CD4-positive, alpha-beta T cell treated with Interleukin-1 beta for 1 hour (primary cell): ENCODE results near the gene EEF2K.
A peak's percentile ranks its signal among the peaks of the same experiment; 100 is the strongest.
"Not testable (repeated sequence)": the region's sequence is repeated elsewhere in the genome, so short reads cannot be mapped to it uniquely, and the experiment has no call there.

Experiments used
- DNase-seq, 2 donors: peaks; one replicate each; pipeline ENCODE4 v3.0.0-alpha.2; 2020 to 2022

Gene EEF2K

GRCh38 chr16:22297114-22297870 lies 91.2 kb downstream of the EEF2K start, which contains the start of gene POLR3E:
POLR3E (plus strand) TSS chr16:22297409; CDS start chr16:22302969, 5,560 bp downstream.
- DNase-seq: peak; percentile 99 to 100

GRCh38 chr16:22297871-22298733 lies 92.0 kb downstream of the EEF2K start:
- peak; percentile 83 to 85 for DNase-seq

GRCh38 chr16:22299036-22299435 lies 93.0 kb downstream of the EEF2K start:
- no peak for DNase-seq

GRCh38 chr16:22300427-22301071 lies 94.5 kb downstream of the EEF2K start:
- peak; percentile 46 to 49 for DNase-seq

GRCh38 chr16:22301423-22301822 lies 95.3 kb downstream of the EEF2K start:
- not testable (repeated sequence) for DNase-seq

GRCh38 chr16:22302776-22303363 lies 96.8 kb downstream of the EEF2K start:
- DNase-seq: no peak

- DNase-seq: no peak
Observed at GRCh38 chr16:22304411-22304810, 98.3 kb downstream of the EEF2K start.

- no peak for DNase-seq
Observed at GRCh38 chr16:22306788-22307187, 100.7 kb downstream of the EEF2K start.

- no peak for DNase-seq
Observed at GRCh38 chr16:22307838-22308237, 101.8 kb downstream of the EEF2K start.

GRCh38 chr16:22308824-22309520 lies 102.9 kb downstream of the EEF2K start:
- DNase-seq: no peak

GRCh38 chr16:22311520-22311919 lies 105.4 kb downstream of the EEF2K start:
- DNase-seq: no peak

GRCh38 chr16:22312897-22313781 lies 107.1 kb downstream of the EEF2K start:
- no peak for DNase-seq

GRCh38 chr16:22313876-22314470 lies 107.9 kb downstream of the EEF2K start:
- no peak for DNase-seq

GRCh38 chr16:22314661-22315626 lies 108.9 kb downstream of the EEF2K start:
- DNase-seq: no peak

- DNase-seq: no peak
Observed at GRCh38 chr16:22315979-22316378, 109.9 kb downstream of the EEF2K start.

- DNase-seq: no peak
Observed at GRCh38 chr16:22316411-22316811, 110.3 kb downstream of the EEF2K start.

- no peak for DNase-seq
Observed at GRCh38 chr16:22317001-22317530, 111.0 kb downstream of the EEF2K start.

GRCh38 chr16:22317625-22318024 lies 111.5 kb downstream of the EEF2K start:
- DNase-seq: no peak

GRCh38 chr16:22318690-22319358 lies 112.7 kb downstream of the EEF2K start:
- peak; percentile 51 to 67 for DNase-seq
